ENCODE data around the gene TFR2.

TFR2 gene

GRCh38 chr7:100585511-100586265, 55.7 kb downstream of the TFR2 start, which contains the start of gene LRCH4:
LRCH4 (minus strand) TSS chr7:100586129; CDS start chr7:100586100, 29 bp downstream.
- DNase-seq (ENCODE audit: low read depth), result peak; percentile 50

GRCh38 chr7:100584683-100585510, 56.5 kb downstream of the TFR2 start:
- DNase-seq (ENCODE audit: low read depth), result no peak

GRCh38 chr7:100584054-100584682, 57.2 kb downstream of the TFR2 start:
- DNase-seq (ENCODE audit: low read depth), result no peak

GRCh38 chr7:100583132-100584053, 58.0 kb downstream of the TFR2 start:
- DNase-seq (ENCODE audit: low read depth), result peak; percentile 33

- no peak for DNase-seq (ENCODE audit: low read depth)
These were observed 58.7 kb downstream of the TFR2 start for GRCh38 chr7:100582650-100583049.

GRCh38 chr7:100582041-100582579, 59.2 kb downstream of the TFR2 start:
- no peak for DNase-seq (ENCODE audit: low read depth)

- DNase-seq (ENCODE audit: low read depth), result no peak
These were observed 60.7 kb downstream of the TFR2 start for GRCh38 chr7:100580466-100581283.

GRCh38 chr7:100578246-100579183, 62.8 kb downstream of the TFR2 start:
- DNase-seq (ENCODE audit: low read depth), result no peak

- DNase-seq (ENCODE audit: low read depth), result no peak
These were observed 63.8 kb downstream of the TFR2 start for GRCh38 chr7:100577507-100577906.

- no peak for DNase-seq (ENCODE audit: low read depth)
These were observed 64.2 kb downstream of the TFR2 start for GRCh38 chr7:100577103-100577502.

GRCh38 chr7:100576384-100576993, 64.9 kb downstream of the TFR2 start:
- no peak for DNase-seq (ENCODE audit: low read depth)

GRCh38 chr7:100575746-100576383, 65.5 kb downstream of the TFR2 start:
- DNase-seq (ENCODE audit: low read depth), result no peak

GRCh38 chr7:100575206-100575631, 66.1 kb downstream of the TFR2 start:
- no peak for DNase-seq (ENCODE audit: low read depth)

- no peak for DNase-seq (ENCODE audit: low read depth)
These were observed 66.8 kb downstream of the TFR2 start for GRCh38 chr7:100574362-100575205.

- no peak for DNase-seq (ENCODE audit: low read depth)
These were observed 67.5 kb downstream of the TFR2 start, which contains the start of gene SAP25 for GRCh38 chr7:100573691-100574361. SAP25 (minus strand) TSS chr7:100573900; CDS start chr7:100573742, 158 bp downstream.

GRCh38 chr7:100572949-100573675, 68.2 kb downstream of the TFR2 start:
- DNase-seq (ENCODE audit: low read depth), result no peak
